Vagina (tissue), 2 donors: Measurements from ENCODE around the gene PAPLN. TPM values are rescaled to one million over a fixed set of nuclear protein-coding genes. Genes with fewer than 3 reads are reported as not detected.

Source experiments
- DNase-seq, 2 donors: peaks; one replicate each; pipeline ENCODE4 v3.0.0-alpha.2; 2017; ENCODE audit errors: extremely low spot score in 2 of 2
- H3K27ac ChIP-seq: fragments of 200-600 bp; sonication (generic); one replicate; pipeline ENCODE4 v1.5.1; 2019
- H3K27me3 ChIP-seq: fragments of 200-600 bp; sonication (generic); one replicate; pipeline ENCODE4 v1.5.1; 2019
- H3K36me3 ChIP-seq, 2 donors: fragments of 200-600 bp; sonication (generic); one replicate each; pipeline ENCODE4 v1.5.1; 2017 to 2019
- H3K4me1 ChIP-seq: fragments of 200-600 bp; sonication (generic); one replicate; pipeline ENCODE4 v1.5.1; 2019
- H3K4me3 ChIP-seq, 2 donors: fragments of 200-600 bp; sonication (generic); 1 replicate in 1 of 2; 2 replicates in 1 of 2; pipeline ENCODE4 v1.5.1; 2016 to 2019
- H3K9me3 ChIP-seq: fragments of 200-600 bp; sonication (generic); one replicate; pipeline ENCODE4 v1.5.1; 2019
- POLR2A ChIP-seq, 2 donors: fragments of 450-650 bp; IDR thresholded peaks; one replicate each; pipeline ENCODE4 v1.6.1; 2017; ENCODE audit warnings: antibody characterized with exemption in 2 of 2, mild to moderate bottlenecking in 2 of 2, moderate library complexity in 2 of 2
- POLR2AphosphoS5 ChIP-seq, 2 donors: sonication (generic); formaldehyde crosslinking; IDR thresholded peaks; one replicate each; pipeline ENCODE4 v1.9.0; 2017; ENCODE audit warnings: antibody characterized with exemption in 2 of 2, mild to moderate bottlenecking in 2 of 2, low read depth in 1 of 2; ENCODE audit not compliant: insufficient read depth in 1 of 2
- intact Hi-C: fragments of 100-400 bp; cut with DNase I; formaldehyde crosslinking; loops from one replicate; pipeline ENCODE4 v1.15.1; 2023
- total RNA-seq: library from RNA; depleted of rRNA; stranded (reverse); fragments of >200 nt; gene quantifications from one replicate; pipeline ENCODE4 v1.2.3, GENCODE V29; 2016
- TF ChIP-seq, protein P1 (sequence below), 3 experiments: fragments of 450-650 bp in 2 of 3; fragments of 200-600 bp in 1 of 3; sonication (generic) in 1 of 3; IDR thresholded peaks; one replicate each; pipeline ENCODE4 v1.5.1; 2017 to 2019; ENCODE audit warnings: antibody characterized with exemption in 3 of 3, mild to moderate bottlenecking in 2 of 3, moderate library complexity in 2 of 3

The PAPLN gene
- total RNA-seq, 1 donor from 2014 or later, result 16.2 TPM

DNA sequence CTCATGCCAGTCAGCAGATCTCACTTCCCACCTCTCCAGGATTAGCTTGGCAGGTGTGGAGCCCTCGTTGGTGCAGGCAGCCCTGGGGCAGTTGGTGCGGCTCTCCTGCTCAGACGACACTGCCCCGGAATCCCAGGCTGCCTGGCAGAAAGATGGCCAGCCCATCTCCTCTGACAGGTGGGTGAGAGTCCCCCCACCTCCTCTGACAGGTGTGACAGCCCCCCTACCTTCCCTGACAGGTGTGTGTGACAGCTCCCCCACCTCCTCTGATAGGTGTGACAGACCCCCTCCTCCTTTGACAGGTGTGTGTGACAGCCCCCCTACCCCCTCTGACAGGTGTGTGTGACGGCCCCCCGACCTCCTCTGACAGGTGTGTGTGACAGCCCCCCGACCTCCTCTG is 26.3 kb downstream of the PAPLN start:
- H3K27me3 ChIP-seq, result no peaks in the 10 kb centered on the region

DNA sequence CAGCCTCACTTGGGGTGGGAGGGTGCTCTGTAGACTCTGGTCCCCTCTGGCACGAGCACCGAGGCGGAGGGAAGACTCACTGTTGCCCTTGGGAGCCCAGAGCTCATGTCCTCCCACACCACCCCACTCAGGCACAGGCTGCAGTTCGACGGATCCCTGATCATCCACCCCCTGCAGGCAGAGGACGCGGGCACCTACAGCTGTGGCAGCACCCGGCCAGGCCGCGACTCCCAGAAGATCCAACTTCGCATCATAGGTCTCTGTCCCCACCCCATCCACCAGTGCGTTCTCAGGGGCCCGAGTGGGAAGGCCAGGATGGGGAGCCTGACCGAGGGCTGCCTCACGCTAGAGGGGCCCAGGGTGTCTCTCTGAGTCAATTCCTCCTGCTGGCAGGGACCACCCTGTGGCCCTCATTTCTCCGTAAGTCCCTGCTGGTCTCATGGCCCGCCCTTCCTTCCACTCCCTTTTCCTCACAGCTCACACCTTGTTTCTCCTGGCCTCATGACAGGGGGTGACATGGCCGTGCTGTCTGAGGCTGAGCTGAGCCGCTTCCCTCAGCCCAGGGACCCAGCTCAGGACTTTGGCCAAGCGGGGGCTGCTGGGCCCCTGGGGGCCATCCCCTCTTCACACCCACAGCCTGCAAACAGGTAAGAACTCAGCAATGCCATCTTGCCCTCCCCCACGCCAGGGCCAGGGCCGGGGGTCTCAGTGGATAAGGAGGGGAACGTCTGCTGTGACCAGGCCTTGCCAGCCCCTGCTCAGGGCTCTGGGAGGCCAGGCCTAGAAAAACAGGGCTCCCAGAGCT is 27.0 kb downstream of the PAPLN start:
- Histone ChIP-seq H3K9me3 (no peaks in the 10 kb centered on the region), H3K36me3 (no peaks in the 10 kb centered on the region), H3K27ac (no peak overlapping the region), H3K4me3 (no peak overlapping the region), H3K27me3 (no peaks in the 10 kb centered on the region), H3K4me1 (peaks cover under 1% of the 10 kb centered on the region)
- DNase-seq, result peak in 1 of 2 donors; percentile 91
- intact Hi-C loops, result no loop called here
- no peak for TF ChIP-seq POLR2AphosphoS5 (IDR thresholded peaks at IDR 0.05; ENCODE audit: insufficient read depth in 1 of 2, low read depth in 1 of 2)
- TF ChIP-seq, protein P1, sequence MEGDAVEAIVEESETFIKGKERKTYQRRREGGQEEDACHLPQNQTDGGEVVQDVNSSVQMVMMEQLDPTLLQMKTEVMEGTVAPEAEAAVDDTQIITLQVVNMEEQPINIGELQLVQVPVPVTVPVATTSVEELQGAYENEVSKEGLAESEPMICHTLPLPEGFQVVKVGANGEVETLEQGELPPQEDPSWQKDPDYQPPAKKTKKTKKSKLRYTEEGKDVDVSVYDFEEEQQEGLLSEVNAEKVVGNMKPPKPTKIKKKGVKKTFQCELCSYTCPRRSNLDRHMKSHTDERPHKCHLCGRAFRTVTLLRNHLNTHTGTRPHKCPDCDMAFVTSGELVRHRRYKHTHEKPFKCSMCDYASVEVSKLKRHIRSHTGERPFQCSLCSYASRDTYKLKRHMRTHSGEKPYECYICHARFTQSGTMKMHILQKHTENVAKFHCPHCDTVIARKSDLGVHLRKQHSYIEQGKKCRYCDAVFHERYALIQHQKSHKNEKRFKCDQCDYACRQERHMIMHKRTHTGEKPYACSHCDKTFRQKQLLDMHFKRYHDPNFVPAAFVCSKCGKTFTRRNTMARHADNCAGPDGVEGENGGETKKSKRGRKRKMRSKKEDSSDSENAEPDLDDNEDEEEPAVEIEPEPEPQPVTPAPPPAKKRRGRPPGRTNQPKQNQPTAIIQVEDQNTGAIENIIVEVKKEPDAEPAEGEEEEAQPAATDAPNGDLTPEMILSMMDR (IDR thresholded peaks at IDR 0.05), result no peak
- TF ChIP-seq POLR2A (IDR thresholded peaks at IDR 0.05), result no peak

More for the DNA sequence above, 26.3 kb downstream of the PAPLN start:
- no peaks in the 10 kb centered on the region for H3K4me1 ChIP-seq
- intact Hi-C loops, result no loop called here
- H3K4me3 ChIP-seq, result no peak overlapping the region
- no peaks in the 10 kb centered on the region for H3K9me3 ChIP-seq
- no peak for DNase-seq
- H3K27ac ChIP-seq, result no peak overlapping the region
- H3K36me3 ChIP-seq, result no peaks in the 10 kb centered on the region
- TF ChIP-seq, protein P1 (IDR thresholded peaks at IDR 0.05), result no peak
- TF ChIP-seq POLR2A (IDR thresholded peaks at IDR 0.05) (no peak), POLR2AphosphoS5 (IDR thresholded peaks at IDR 0.05; ENCODE audit: insufficient read depth in 1 of 2, low read depth in 1 of 2) (no peak)

DNA sequence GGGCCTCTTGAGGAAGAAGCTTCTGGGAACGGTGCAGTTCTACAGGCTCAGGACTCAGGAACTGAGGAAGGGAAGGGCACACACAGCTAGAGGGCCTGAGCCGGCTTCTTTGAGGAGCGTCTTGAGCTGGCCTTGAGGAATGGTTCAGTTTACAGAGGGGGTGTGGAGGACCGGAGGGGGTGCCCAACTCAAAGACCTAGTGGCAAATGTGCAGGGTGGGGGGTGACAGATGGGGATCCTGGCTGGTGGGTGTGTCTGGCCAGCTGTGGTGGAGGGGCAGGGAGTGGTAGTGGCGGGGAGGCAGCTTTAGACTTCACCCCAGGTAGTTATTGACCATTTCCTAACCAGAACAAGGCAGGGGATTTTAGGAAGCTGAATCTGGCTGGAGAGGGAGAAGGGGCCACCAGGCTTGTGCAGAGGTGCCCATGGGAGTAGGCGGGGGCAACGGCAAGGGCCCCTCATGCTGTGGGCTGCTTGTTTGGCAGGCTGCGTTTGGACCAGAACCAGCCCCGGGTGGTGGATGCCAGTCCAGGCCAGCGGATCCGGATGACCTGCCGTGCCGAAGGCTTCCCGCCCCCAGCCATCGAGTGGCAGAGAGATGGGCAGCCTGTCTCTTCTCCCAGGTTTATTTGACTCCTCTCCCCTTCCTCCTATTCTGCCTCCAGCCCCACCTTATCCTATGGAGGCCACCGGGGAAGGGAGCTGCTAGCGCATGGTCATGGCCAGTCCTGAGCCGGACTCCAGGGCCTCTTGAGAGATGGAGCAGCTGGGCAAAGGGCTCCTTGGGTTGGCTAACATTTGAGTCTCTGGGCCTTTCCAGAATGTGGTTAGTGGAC is 27.8 kb downstream of the PAPLN start:
- intact Hi-C loops, result no loop called here
- Histone ChIP-seq H3K9me3 (no peaks in the 10 kb centered on the region), H3K27ac (no peak overlapping the region), H3K4me3 (no peak overlapping the region), H3K36me3 (no peaks in the 10 kb centered on the region), H3K27me3 (no peaks in the 10 kb centered on the region), H3K4me1 (peaks cover 9% of the 10 kb centered on the region)
- DNase-seq, result peak in 1 of 2 donors; percentile 87
- TF ChIP-seq POLR2AphosphoS5 (IDR thresholded peaks at IDR 0.05; ENCODE audit: insufficient read depth in 1 of 2, low read depth in 1 of 2), result no peak
- TF ChIP-seq, protein P1 (IDR thresholded peaks at IDR 0.05), result no peak
- no peak for TF ChIP-seq POLR2A (IDR thresholded peaks at IDR 0.05)

DNA sequence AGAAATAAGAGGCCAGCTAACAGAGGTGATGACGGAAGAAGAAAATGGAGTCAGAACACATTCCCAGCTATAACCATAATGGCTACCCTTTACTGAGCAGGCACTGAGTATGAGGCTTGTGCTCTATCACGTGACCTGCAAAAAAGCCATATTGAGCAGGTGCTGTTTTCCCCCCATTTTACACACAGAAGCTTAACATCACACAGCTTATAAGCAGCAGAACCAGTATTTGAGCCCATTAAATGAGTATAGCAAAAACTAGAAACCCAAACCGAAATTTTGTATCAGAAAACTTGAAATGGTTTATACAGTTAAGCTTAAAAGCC is 28.4 kb downstream of the PAPLN start:
- Histone ChIP-seq H3K27me3 (no peaks in the 10 kb centered on the region), H3K4me3 (no peak overlapping the region), H3K27ac (no peak overlapping the region), H3K4me1 (peaks cover 9% of the 10 kb centered on the region), H3K36me3 (no peaks in the 10 kb centered on the region), H3K9me3 (no peaks in the 10 kb centered on the region)
- intact Hi-C loops, result no loop called here
- TF ChIP-seq, protein P1 (IDR thresholded peaks at IDR 0.05), result no peak
- TF ChIP-seq POLR2A (IDR thresholded peaks at IDR 0.05) (no peak), POLR2AphosphoS5 (IDR thresholded peaks at IDR 0.05; ENCODE audit: insufficient read depth in 1 of 2, low read depth in 1 of 2) (no peak)
- no peak for DNase-seq
